ENCODE measurements around the gene MEX3D.

- no peak for TF ChIP-seq CTCF (IDR thresholded peaks at IDR 0.05)
- TF ChIP-seq POLR2A (IDR thresholded peaks at IDR 0.05), result no peak
Observed at GRCh38 chr19:1567116-1567847, 843 bp downstream of the MEX3D start.

All from esophagus squamous epithelium (tissue), 4 donors.